ENCODE measurements around the gene IPO11. TPM values are rescaled to one million over a fixed set of nuclear protein-coding genes. Genes with fewer than 3 reads are reported as not detected.

The IPO11 gene
- total RNA-seq, 1 donor from 2014 or later = 20.2 TPM

GRCh38 chr5:62419609-62420008 lies 7.0 kb downstream of the IPO11 start:
- no peaks in the 10 kb centered on the region for H3K9me3 Mint-ChIP-seq (ENCODE audit: low read depth)
- DNase-seq (ENCODE audit: low spot score) = no peak
- H3K4me3 Mint-ChIP-seq (ENCODE audit: unreplicated experiment) = no peak overlapping the region
- no peak for TF ChIP-seq CTCF (IDR thresholded peaks at IDR 0.05)
- H3K27ac Mint-ChIP-seq (ENCODE audit: unreplicated experiment) = no peak overlapping the region
- no peaks in the 10 kb centered on the region for H3K36me3 Mint-ChIP-seq (ENCODE audit: low read depth)
- no peaks in the 10 kb centered on the region for H3K4me1 Mint-ChIP-seq (ENCODE audit: low read depth)
- H3K27me3 Mint-ChIP-seq (ENCODE audit: low read depth) = no peaks in the 10 kb centered on the region

GRCh38 chr5:62421414-62421813 lies 8.9 kb downstream of the IPO11 start:
- Mint-ChIP-seq H3K36me3 (ENCODE audit: low read depth) (no peaks in the 10 kb centered on the region), H3K4me3 (ENCODE audit: unreplicated experiment) (no peak overlapping the region), H3K27ac (ENCODE audit: unreplicated experiment) (no peak overlapping the region), H3K27me3 (ENCODE audit: low read depth) (no peaks in the 10 kb centered on the region), H3K4me1 (ENCODE audit: low read depth) (no peaks in the 10 kb centered on the region), H3K9me3 (ENCODE audit: low read depth) (no peaks in the 10 kb centered on the region)
- no peak for TF ChIP-seq CTCF (IDR thresholded peaks at IDR 0.05)
- no peak for DNase-seq (ENCODE audit: low spot score)

- TF ChIP-seq CTCF (IDR thresholded peaks at IDR 0.05) = no peak
- Mint-ChIP-seq H3K4me3 (ENCODE audit: unreplicated experiment) (no peak overlapping the region), H3K4me1 (ENCODE audit: low read depth) (no peaks in the 10 kb centered on the region), H3K27me3 (ENCODE audit: low read depth) (no peaks in the 10 kb centered on the region), H3K27ac (ENCODE audit: unreplicated experiment) (no peak overlapping the region), H3K9me3 (ENCODE audit: low read depth) (no peaks in the 10 kb centered on the region), H3K36me3 (ENCODE audit: low read depth) (no peaks in the 10 kb centered on the region)
- no peak for DNase-seq (ENCODE audit: low spot score)
Observed at GRCh38 chr5:62424763-62425162, 12.2 kb downstream of the IPO11 start.

GRCh38 chr5:62431735-62432620 lies 19.4 kb downstream of the IPO11 start:
- no peak for TF ChIP-seq CTCF (IDR thresholded peaks at IDR 0.05)
- Mint-ChIP-seq H3K36me3 (ENCODE audit: low read depth) (no peaks in the 10 kb centered on the region), H3K9me3 (ENCODE audit: low read depth) (no peaks in the 10 kb centered on the region), H3K4me3 (ENCODE audit: unreplicated experiment) (no peak overlapping the region), H3K27ac (ENCODE audit: unreplicated experiment) (no peak overlapping the region), H3K4me1 (ENCODE audit: low read depth) (peaks cover 14% of the 10 kb centered on the region), H3K27me3 (ENCODE audit: low read depth) (no peaks in the 10 kb centered on the region)
- no peak for DNase-seq (ENCODE audit: low spot score)

GRCh38 chr5:62432621-62433064 lies 20.1 kb downstream of the IPO11 start:
- Mint-ChIP-seq H3K27me3 (ENCODE audit: low read depth) (no peaks in the 10 kb centered on the region), H3K4me3 (ENCODE audit: unreplicated experiment) (no peak overlapping the region), H3K9me3 (ENCODE audit: low read depth) (no peaks in the 10 kb centered on the region), H3K4me1 (ENCODE audit: low read depth) (peaks cover 14% of the 10 kb centered on the region), H3K36me3 (ENCODE audit: low read depth) (no peaks in the 10 kb centered on the region), H3K27ac (ENCODE audit: unreplicated experiment) (no peak overlapping the region)
- TF ChIP-seq CTCF (IDR thresholded peaks at IDR 0.05) = no peak
- DNase-seq (ENCODE audit: low spot score) = no peak

All from chondrocyte (in vitro differentiated cells).